Tibial nerve (tissue), 4 donors: ENCODE measurements around the gene TMEFF2. TPM values are rescaled to one million over a fixed set of nuclear protein-coding genes. Genes with fewer than 3 reads are reported as not detected.

Experiments used
- DNase-seq, 2 donors: peaks; one replicate each; pipeline ENCODE4 v3.0.0-alpha.2; 2019; ENCODE audit warnings: low spot score in 2 of 2
- H3K27ac ChIP-seq, 4 donors: fragments of 200-600 bp; sonication (generic) in 3 of 4; one replicate each; pipeline ENCODE4 v1.5.1; 2017 to 2019; ENCODE audit warnings: mild to moderate bottlenecking in 1 of 4
- H3K27me3 ChIP-seq, 2 donors: fragments of 200-600 bp; sonication (generic) in 1 of 2; one replicate each; pipeline versions ENCODE4 v1.5.1 to v1.6.0; 2017 to 2019
- H3K36me3 ChIP-seq, 3 donors: fragments of 200-600 bp; sonication (generic); one replicate each; pipeline ENCODE4 v1.5.1; 2018 to 2019
- H3K4me1 ChIP-seq, 4 donors: fragments of 200-600 bp; sonication (generic) in 3 of 4; one replicate each; pipeline ENCODE4 v1.5.1; 2017 to 2019
- H3K4me3 ChIP-seq, 4 donors: fragments of 200-600 bp; sonication (generic) in 3 of 4; one replicate each; pipeline ENCODE4 v1.5.1; 2017 to 2019; ENCODE audit warnings: mild to moderate bottlenecking in 1 of 4, moderate library complexity in 1 of 4
- H3K9me3 ChIP-seq, 4 donors: fragments of 200-600 bp; sonication (generic) in 3 of 4; one replicate each; pipeline ENCODE4 v1.5.1; 2017 to 2019
- EP300 ChIP-seq, 2 donors: sonication (generic); formaldehyde crosslinking; IDR thresholded peaks; one replicate each; pipeline ENCODE4 v1.6.1; 2017; ENCODE audit warnings: antibody characterized with exemption in 2 of 2, mild to moderate bottlenecking in 1 of 2
- POLR2A ChIP-seq, 2 donors: fragments of 450-650 bp; IDR thresholded peaks; one replicate each; pipeline ENCODE4 v1.6.1; 2017; ENCODE audit warnings: antibody characterized with exemption in 2 of 2, mild to moderate bottlenecking in 2 of 2, moderate library complexity in 2 of 2
- WGBS, 2 donors: methylation state at CpG; one replicate each; pipeline ENCODE4 v1.1.5; 2018; 5-methylcytosine and 5-hydroxymethylcytosine counted together
- total RNA-seq, 4 donors: library from RNA; depleted of rRNA; stranded (reverse); fragments of >200 nt; gene quantifications; one replicate each; pipeline ENCODE4 v1.1.0, GENCODE V29; 2016
- TF ChIP-seq, protein P1 (sequence below), 5 experiments: fragments of 200-600 bp in 3 of 5; fragments of 450-650 bp in 2 of 5; sonication (generic) in 3 of 5; IDR thresholded peaks; one replicate each; pipeline ENCODE4 v1.5.1; 2016 to 2019; ENCODE audit warnings: antibody characterized with exemption in 5 of 5, mild to moderate bottlenecking in 3 of 5, moderate library complexity in 2 of 5

TMEFF2 gene
- total RNA-seq, 4 donors from 2014 or later = not detected

DNA sequence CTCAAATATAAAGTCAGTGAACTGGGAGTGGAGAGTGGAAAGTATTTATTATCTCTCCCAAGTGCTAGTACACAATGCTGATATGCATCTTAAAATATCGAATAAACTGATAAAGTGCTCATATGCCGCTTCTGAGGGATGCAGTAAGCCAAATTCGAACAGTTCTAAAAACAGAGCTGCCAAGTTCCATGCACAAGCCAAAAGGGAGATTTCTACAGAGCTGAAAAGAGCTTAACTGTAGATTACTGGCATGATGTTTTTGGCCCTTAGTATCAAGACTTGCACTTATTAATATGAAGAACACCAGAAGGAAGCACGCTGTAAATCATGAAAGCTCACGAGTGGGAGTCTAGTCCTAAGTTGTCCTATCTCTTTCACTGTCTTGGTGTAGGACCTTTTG lies 7.9 kb downstream of the TMEFF2 start:
- H3K27ac ChIP-seq = no peak overlapping the region
- no peaks in the 10 kb centered on the region for H3K9me3 ChIP-seq
- no peak for DNase-seq
- WGBS, 2 donors = 72% methylated on average over 5 of the region's 5 CpGs
- H3K36me3 ChIP-seq = no peaks in the 10 kb centered on the region
- TF ChIP-seq EP300 (IDR thresholded peaks at IDR 0.05) (no peak), POLR2A (IDR thresholded peaks at IDR 0.05) (no peak)
- TF ChIP-seq, protein P1, sequence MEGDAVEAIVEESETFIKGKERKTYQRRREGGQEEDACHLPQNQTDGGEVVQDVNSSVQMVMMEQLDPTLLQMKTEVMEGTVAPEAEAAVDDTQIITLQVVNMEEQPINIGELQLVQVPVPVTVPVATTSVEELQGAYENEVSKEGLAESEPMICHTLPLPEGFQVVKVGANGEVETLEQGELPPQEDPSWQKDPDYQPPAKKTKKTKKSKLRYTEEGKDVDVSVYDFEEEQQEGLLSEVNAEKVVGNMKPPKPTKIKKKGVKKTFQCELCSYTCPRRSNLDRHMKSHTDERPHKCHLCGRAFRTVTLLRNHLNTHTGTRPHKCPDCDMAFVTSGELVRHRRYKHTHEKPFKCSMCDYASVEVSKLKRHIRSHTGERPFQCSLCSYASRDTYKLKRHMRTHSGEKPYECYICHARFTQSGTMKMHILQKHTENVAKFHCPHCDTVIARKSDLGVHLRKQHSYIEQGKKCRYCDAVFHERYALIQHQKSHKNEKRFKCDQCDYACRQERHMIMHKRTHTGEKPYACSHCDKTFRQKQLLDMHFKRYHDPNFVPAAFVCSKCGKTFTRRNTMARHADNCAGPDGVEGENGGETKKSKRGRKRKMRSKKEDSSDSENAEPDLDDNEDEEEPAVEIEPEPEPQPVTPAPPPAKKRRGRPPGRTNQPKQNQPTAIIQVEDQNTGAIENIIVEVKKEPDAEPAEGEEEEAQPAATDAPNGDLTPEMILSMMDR (IDR thresholded peaks at IDR 0.05) = no peak
- no peak overlapping the region for H3K4me3 ChIP-seq
- no peaks in the 10 kb centered on the region for H3K4me1 ChIP-seq
- H3K27me3 ChIP-seq = peaks cover 0 to 28% of the 10 kb centered on the region in 2 donors

DNA sequence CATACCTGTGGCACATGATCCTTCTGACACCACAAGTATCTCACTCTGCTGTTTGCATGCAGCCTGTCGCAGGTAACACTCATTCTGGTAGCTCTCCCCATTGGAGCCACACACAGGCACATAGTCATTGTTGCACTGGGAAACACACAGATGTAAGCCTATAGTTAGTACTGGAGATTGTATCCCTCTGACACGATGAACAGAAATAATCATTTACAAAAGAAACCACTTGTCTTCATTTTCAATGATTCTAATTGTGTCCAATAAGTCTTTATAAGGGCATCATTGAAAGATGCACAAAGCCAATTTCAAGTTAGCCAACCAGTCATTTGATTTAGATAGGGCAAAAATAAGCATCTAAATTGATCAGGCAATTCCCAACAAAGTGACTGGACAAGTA lies 10.4 kb downstream of the TMEFF2 start:
- H3K4me1 ChIP-seq = no peaks in the 10 kb centered on the region
- H3K4me3 ChIP-seq = no peak overlapping the region
- 90 to 93% methylated on average over 2 of the region's 2 CpGs for WGBS, 2 donors
- H3K36me3 ChIP-seq = no peaks in the 10 kb centered on the region
- DNase-seq = no peak
- H3K27me3 ChIP-seq = peaks cover 0 to 19% of the 10 kb centered on the region in 2 donors
- H3K27ac ChIP-seq = no peak overlapping the region
- no peaks in the 10 kb centered on the region for H3K9me3 ChIP-seq
- TF ChIP-seq EP300 (IDR thresholded peaks at IDR 0.05) = no peak
- no peak for TF ChIP-seq POLR2A (IDR thresholded peaks at IDR 0.05)
- TF ChIP-seq, protein P1 (IDR thresholded peaks at IDR 0.05) = no peak

DNA sequence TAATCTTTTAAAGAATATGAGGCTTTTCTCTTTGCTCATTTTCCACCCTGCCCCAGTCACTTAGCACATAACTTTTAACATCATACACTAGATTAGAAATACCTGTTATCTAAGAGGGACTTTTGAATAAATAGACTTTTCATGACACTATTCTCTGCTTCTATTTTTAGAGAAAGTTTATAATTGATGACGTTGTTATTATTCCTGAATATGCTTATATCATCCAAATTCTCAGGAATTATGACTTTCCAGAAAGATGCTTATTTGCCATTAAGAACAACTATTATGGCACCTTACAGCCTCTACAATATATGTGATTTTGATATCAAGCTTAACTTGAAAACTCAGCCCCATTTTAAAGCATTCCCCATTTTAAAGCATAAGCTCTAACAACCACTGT lies 11.4 kb downstream of the TMEFF2 start:
- Histone ChIP-seq H3K4me3 (no peak overlapping the region), H3K9me3 (no peaks in the 10 kb centered on the region), H3K4me1 (no peaks in the 10 kb centered on the region), H3K27ac (no peak overlapping the region), H3K36me3 (no peaks in the 10 kb centered on the region), H3K27me3 (peaks cover 0 to 11% of the 10 kb centered on the region in 2 donors)
- WGBS, 2 donors = 83 to 84% methylated on average over 1 of the region's 1 CpG
- no peak for TF ChIP-seq POLR2A (IDR thresholded peaks at IDR 0.05)
- no peak for TF ChIP-seq EP300 (IDR thresholded peaks at IDR 0.05)
- TF ChIP-seq, protein P1 (IDR thresholded peaks at IDR 0.05) = no peak
- no peak for DNase-seq

DNA sequence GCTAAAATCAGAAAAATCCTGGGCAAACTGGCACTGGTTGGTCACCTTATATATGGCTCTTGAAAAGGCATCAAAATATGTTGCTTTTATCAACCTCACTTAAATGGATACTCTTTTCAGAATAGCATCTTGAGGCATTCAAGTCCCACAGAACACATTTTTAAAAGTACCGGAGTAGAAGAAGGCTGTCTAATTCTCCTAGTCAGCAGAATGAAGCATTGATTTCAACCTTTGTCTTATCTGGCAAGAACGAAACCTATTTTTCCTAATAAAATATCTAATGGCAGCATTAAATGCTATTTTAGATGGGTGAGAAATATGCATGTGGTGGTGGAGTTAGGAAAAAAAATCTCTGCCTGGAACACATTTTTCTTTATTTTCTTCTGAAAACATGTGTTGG lies 27.8 kb downstream of the TMEFF2 start:
- Histone ChIP-seq H3K36me3 (no peaks in the 10 kb centered on the region), H3K4me1 (peaks cover 0 to 3% (median 0%) of the 10 kb centered on the region in 4 donors), H3K4me3 (no peak overlapping the region), H3K27me3 (no peaks in the 10 kb centered on the region), H3K27ac (no peak overlapping the region), H3K9me3 (no peaks in the 10 kb centered on the region)
- no peak for DNase-seq
- TF ChIP-seq EP300 (IDR thresholded peaks at IDR 0.05) = no peak
- TF ChIP-seq POLR2A (IDR thresholded peaks at IDR 0.05) = no peak
- TF ChIP-seq, protein P1 (IDR thresholded peaks at IDR 0.05) = no peak
- 88% methylated on average over 2 of the region's 2 CpGs for WGBS, 2 donors

DNA sequence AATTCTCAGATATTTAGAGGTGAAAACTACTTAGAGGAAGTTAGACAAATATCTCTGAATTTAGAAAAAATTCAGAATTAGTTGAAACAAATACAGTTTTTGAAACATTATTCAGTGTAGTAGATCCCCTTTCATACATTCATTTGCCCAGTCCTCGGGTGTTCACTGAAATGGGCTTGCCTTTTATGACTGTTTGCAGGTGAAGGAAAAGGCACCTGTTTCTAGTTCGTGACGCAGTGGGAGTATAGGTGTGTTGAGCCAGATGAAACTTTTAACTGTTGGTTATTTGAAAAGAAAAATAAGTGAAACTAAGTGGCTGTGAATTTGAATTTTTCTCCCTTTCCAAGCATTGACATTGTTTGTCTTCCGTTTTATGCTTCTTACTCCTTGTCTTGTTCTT lies 28.9 kb downstream of the TMEFF2 start:
- no peak for TF ChIP-seq EP300 (IDR thresholded peaks at IDR 0.05)
- TF ChIP-seq POLR2A (IDR thresholded peaks at IDR 0.05) = no peak
- TF ChIP-seq, protein P1 (IDR thresholded peaks at IDR 0.05) = no peak
- no peak overlapping the region for H3K4me3 ChIP-seq
- no peaks in the 10 kb centered on the region for H3K36me3 ChIP-seq
- H3K4me1 ChIP-seq = peaks cover 0 to 5% (median 0%) of the 10 kb centered on the region in 4 donors
- no peaks in the 10 kb centered on the region for H3K27me3 ChIP-seq
- 78 to 79% methylated on average over 4 of the region's 4 CpGs for WGBS, 2 donors
- H3K9me3 ChIP-seq = no peaks in the 10 kb centered on the region
- no peak overlapping the region for H3K27ac ChIP-seq
- no peak for DNase-seq
